Measurements from ENCODE around the gene GJB1. TPM values are rescaled to one million over a fixed set of nuclear protein-coding genes. Genes with fewer than 3 reads are reported as not detected.

The GJB1 gene
- total and polyA plus RNA-seq, 2 donors (not counting 1 experiment from before 2014, with no cell fraction given), result not detected

GRCh38 chrX:71216485-71216884, 6.5 kb upstream of the GJB1 start:
- Histone ChIP-seq H3K9ac (ENCODE audit: low read length) (no peak overlapping the region), H3K9me3 (ENCODE audit: control extremely low read depth in 1 of 3, control insufficient read depth in 2 of 3, insufficient read depth in 1 of 3, low read length in 2 of 3) (no peaks in the 10 kb centered on the region), H3K4me3 (ENCODE audit: control extremely low read depth in 1 of 5, extremely low read depth in 1 of 5, insufficient read depth in 1 of 5, low read depth in 2 of 5, low read length in 4 of 5) (no peak overlapping the region), H2AFZ (ENCODE audit: insufficient read depth, low read depth, low read length, poor library complexity, severe bottlenecking) (peak overlapping the region; percentile 6), H3K27me3 (replicated peaks in 1 of 4; ENCODE audit: control extremely low read depth in 1 of 4, control insufficient read depth in 3 of 4, insufficient read depth in 4 of 4, low read length in 3 of 4) (no peaks in the 10 kb centered on the region), H4K20me1 (ENCODE audit: control insufficient read depth, insufficient read depth, low read length, poor library complexity, severe bottlenecking) (no peaks in the 10 kb centered on the region), H3K4me2 (replicated peaks; ENCODE audit: low read depth, low read length, poor library complexity, severe bottlenecking) (no peak overlapping the region), H3K79me2 (ENCODE audit: control insufficient read depth, insufficient read depth, low read length) (no peaks in the 10 kb centered on the region), H3K4me1 (ENCODE audit: control insufficient read depth in 2 of 2, insufficient read depth in 2 of 2, low read length in 2 of 2) (no peaks in the 10 kb centered on the region), H3K27ac (ENCODE audit: low read length in 2 of 2) (no peak overlapping the region), H3K36me3 (replicated peaks in 1 of 2; ENCODE audit: control extremely low read depth in 1 of 2, control insufficient read depth in 1 of 2, extremely low read depth in 1 of 2, insufficient read depth in 2 of 2, low read length in 1 of 2) (no peaks in the 10 kb centered on the region)
- Mint-ChIP-seq H3K4me1 (no peaks in the 10 kb centered on the region), H3K27me3 (peaks cover 12% of the 10 kb centered on the region), H3K4me3 (no peak overlapping the region), H3K27ac (no peak overlapping the region), H3K9me3 (ENCODE audit: insufficient read depth) (no peaks in the 10 kb centered on the region)
- POLR2A ChIA-PET, result interaction anchor here (0.6 to 0.7 kb wide), 2 partner anchors 130 to 440 kb away, joined by 3 read pairs; no protein-coding TSS in a partner anchor
- intact Hi-C loops (cut with micrococcal nuclease), result no loop called here
- WGBS (ENCODE audit: insufficient coverage), result 57% methylated on average over 4 of the region's 6 CpGs
- no peak for DNase-seq
- no peak for TF ChIP-seq EZH2 (IDR thresholded peaks at IDR 0.05; ENCODE audit: borderline replicate concordance, insufficient read depth, low read depth, low read length, poor library complexity, severe bottlenecking)
- TF ChIP-seq CTCF (IDR thresholded peaks at IDR 0.05), result no peak
- CTCF ChIA-PET, result no interaction called here
- no peak for ATAC-seq (ENCODE audit: low read depth)

GRCh38 chrX:71217298-71217697, 5.7 kb upstream of the GJB1 start:
- Mint-ChIP-seq H3K4me1 (no peaks in the 10 kb centered on the region), H3K27me3 (peaks cover 11% of the 10 kb centered on the region), H3K27ac (no peak overlapping the region), H3K4me3 (no peak overlapping the region), H3K9me3 (ENCODE audit: insufficient read depth) (no peaks in the 10 kb centered on the region)
- POLR2A ChIA-PET, result no interaction called here
- intact Hi-C loops (cut with micrococcal nuclease), result no loop called here
- ATAC-seq (ENCODE audit: low read depth) (no peak), DNase-seq (no peak)
- CTCF ChIA-PET, result no interaction called here
- H3K4me1 ChIP-seq (ENCODE audit: control insufficient read depth in 2 of 2, insufficient read depth in 2 of 2, low read length in 2 of 2), result no peaks in the 10 kb centered on the region
- no peaks in the 10 kb centered on the region for H4K20me1 ChIP-seq (ENCODE audit: control insufficient read depth, insufficient read depth, low read length, poor library complexity, severe bottlenecking)
- H3K79me2 ChIP-seq (ENCODE audit: control insufficient read depth, insufficient read depth, low read length), result no peaks in the 10 kb centered on the region
- H3K36me3 ChIP-seq (replicated peaks in 1 of 2; ENCODE audit: control extremely low read depth in 1 of 2, control insufficient read depth in 1 of 2, extremely low read depth in 1 of 2, insufficient read depth in 2 of 2, low read length in 1 of 2), result no peaks in the 10 kb centered on the region
- no peaks in the 10 kb centered on the region for H3K27me3 ChIP-seq (replicated peaks in 1 of 4; ENCODE audit: control extremely low read depth in 1 of 4, control insufficient read depth in 3 of 4, insufficient read depth in 4 of 4, low read length in 3 of 4)
- WGBS (ENCODE audit: insufficient coverage), result no CpG with 5 or more reads among the region's 6 CpGs
- H3K9ac ChIP-seq (ENCODE audit: low read length), result no peak overlapping the region
- TF ChIP-seq CTCF (IDR thresholded peaks at IDR 0.05) (no peak), EZH2 (IDR thresholded peaks at IDR 0.05; ENCODE audit: borderline replicate concordance, insufficient read depth, low read depth, low read length, poor library complexity, severe bottlenecking) (no peak)
- H2AFZ ChIP-seq (ENCODE audit: insufficient read depth, low read depth, low read length, poor library complexity, severe bottlenecking), result no peak overlapping the region
- no peaks in the 10 kb centered on the region for H3K9me3 ChIP-seq (ENCODE audit: control extremely low read depth in 1 of 3, control insufficient read depth in 2 of 3, insufficient read depth in 1 of 3, low read length in 2 of 3)
- H3K27ac ChIP-seq (ENCODE audit: low read length in 2 of 2), result no peak overlapping the region
- H3K4me2 ChIP-seq (replicated peaks; ENCODE audit: low read depth, low read length, poor library complexity, severe bottlenecking), result no peak overlapping the region
- H3K4me3 ChIP-seq (ENCODE audit: control extremely low read depth in 1 of 5, extremely low read depth in 1 of 5, insufficient read depth in 1 of 5, low read depth in 2 of 5, low read length in 4 of 5), result no peak overlapping the region
